Measurements from ENCODE around the gene ZFYVE28. TPM values are rescaled to one million over a fixed set of nuclear protein-coding genes. Genes with fewer than 3 reads are reported as not detected.
A peak's percentile ranks its signal among the peaks of the same experiment; 100 is the strongest.

The ZFYVE28 gene
- total RNA-seq, 1 donor from 2014 or later = 1.3 TPM

DNA sequence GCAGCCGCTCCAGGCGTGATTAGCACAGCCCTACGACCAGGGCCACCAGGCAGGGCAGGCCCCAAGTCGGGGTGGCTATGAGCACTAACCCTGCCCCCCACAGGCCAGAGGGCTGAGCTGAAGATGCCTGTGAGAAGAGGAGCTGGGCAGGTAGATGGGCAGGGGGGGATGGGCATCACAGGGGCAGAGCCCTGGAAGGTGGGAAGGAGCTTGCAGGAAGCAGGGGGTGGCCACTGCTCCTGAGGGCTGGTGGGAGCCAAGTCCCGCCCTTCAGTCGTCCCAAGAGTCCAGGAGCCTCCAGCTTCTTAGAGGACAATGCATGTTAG, 149.3 kb downstream of the ZFYVE28 start:
- H3K27me3 ChIP-seq (ENCODE audit: control insufficient read depth, insufficient read depth, low read length) = no peaks in the 10 kb centered on the region
- TF ChIP-seq, protein P1, sequence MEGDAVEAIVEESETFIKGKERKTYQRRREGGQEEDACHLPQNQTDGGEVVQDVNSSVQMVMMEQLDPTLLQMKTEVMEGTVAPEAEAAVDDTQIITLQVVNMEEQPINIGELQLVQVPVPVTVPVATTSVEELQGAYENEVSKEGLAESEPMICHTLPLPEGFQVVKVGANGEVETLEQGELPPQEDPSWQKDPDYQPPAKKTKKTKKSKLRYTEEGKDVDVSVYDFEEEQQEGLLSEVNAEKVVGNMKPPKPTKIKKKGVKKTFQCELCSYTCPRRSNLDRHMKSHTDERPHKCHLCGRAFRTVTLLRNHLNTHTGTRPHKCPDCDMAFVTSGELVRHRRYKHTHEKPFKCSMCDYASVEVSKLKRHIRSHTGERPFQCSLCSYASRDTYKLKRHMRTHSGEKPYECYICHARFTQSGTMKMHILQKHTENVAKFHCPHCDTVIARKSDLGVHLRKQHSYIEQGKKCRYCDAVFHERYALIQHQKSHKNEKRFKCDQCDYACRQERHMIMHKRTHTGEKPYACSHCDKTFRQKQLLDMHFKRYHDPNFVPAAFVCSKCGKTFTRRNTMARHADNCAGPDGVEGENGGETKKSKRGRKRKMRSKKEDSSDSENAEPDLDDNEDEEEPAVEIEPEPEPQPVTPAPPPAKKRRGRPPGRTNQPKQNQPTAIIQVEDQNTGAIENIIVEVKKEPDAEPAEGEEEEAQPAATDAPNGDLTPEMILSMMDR (IDR thresholded peaks at IDR 0.05; ENCODE audit: insufficient read depth, low read length, severe bottlenecking) = no peak
- no peaks in the 10 kb centered on the region for H3K36me3 ChIP-seq (ENCODE audit: control insufficient read depth, insufficient read depth, low read length)
- FAIRE-seq (no peak), DNase-seq (ENCODE audit: low read depth) (no peak)
- H3K4me3 ChIP-seq (ENCODE audit: low read depth, low read length) = no peak overlapping the region

- Histone ChIP-seq H3K36me3 (ENCODE audit: control insufficient read depth, insufficient read depth, low read length) (no peaks in the 10 kb centered on the region), H3K27me3 (ENCODE audit: control insufficient read depth, insufficient read depth, low read length) (no peaks in the 10 kb centered on the region), H3K4me3 (ENCODE audit: low read depth, low read length) (no peak overlapping the region)
- TF ChIP-seq, protein P1 (IDR thresholded peaks at IDR 0.05; ENCODE audit: insufficient read depth, low read length, severe bottlenecking) = no peak
- DNase-seq (ENCODE audit: low read depth) (no peak), FAIRE-seq (no peak)
These were observed 149.9 kb downstream of the ZFYVE28 start for GRCh38 chr4:2268357-2269205.

- DNase-seq (ENCODE audit: low read depth) = no peak
- H3K4me3 ChIP-seq (ENCODE audit: low read depth, low read length) = no peak overlapping the region
- H3K36me3 ChIP-seq (ENCODE audit: control insufficient read depth, insufficient read depth, low read length) = no peaks in the 10 kb centered on the region
- TF ChIP-seq, protein P1 (IDR thresholded peaks at IDR 0.05; ENCODE audit: insufficient read depth, low read length, severe bottlenecking) = no peak
- FAIRE-seq = peak; percentile 23
- no peaks in the 10 kb centered on the region for H3K27me3 ChIP-seq (ENCODE audit: control insufficient read depth, insufficient read depth, low read length)
These were observed 150.6 kb downstream of the ZFYVE28 start for GRCh38 chr4:2267841-2268240.

- DNase-seq (ENCODE audit: low read depth) = no peak
- Histone ChIP-seq H3K36me3 (ENCODE audit: control insufficient read depth, insufficient read depth, low read length) (no peaks in the 10 kb centered on the region), H3K4me3 (ENCODE audit: low read depth, low read length) (no peak overlapping the region), H3K27me3 (ENCODE audit: control insufficient read depth, insufficient read depth, low read length) (no peaks in the 10 kb centered on the region)
- TF ChIP-seq, protein P1 (IDR thresholded peaks at IDR 0.05; ENCODE audit: insufficient read depth, low read length, severe bottlenecking) = no peak
- no peak for FAIRE-seq
These were observed 151.1 kb downstream of the ZFYVE28 start for GRCh38 chr4:2267320-2267811.

DNA sequence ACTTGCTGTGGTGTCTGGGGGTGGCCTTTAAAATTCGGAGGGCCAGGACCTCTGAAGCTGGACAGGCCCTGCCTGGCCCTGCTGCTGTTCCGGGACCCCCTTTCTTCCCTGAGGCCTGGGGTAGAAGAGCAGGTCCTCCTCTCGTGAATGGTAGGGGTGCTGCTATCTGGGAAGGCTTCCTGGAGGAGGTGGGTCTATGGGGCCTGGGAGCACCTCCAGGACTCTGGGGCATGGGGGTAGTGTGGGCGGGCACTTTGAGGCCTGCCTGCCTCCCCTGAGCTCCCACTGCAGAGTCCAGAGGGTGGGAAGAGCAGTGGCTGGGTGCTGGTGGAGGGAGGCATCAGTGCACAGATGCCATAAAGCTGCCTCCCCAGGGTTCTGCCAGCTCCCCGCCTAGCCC, 151.6 kb downstream of the ZFYVE28 start:
- H3K36me3 ChIP-seq (ENCODE audit: control insufficient read depth, insufficient read depth, low read length) = no peaks in the 10 kb centered on the region
- TF ChIP-seq, protein P1 (IDR thresholded peaks at IDR 0.05; ENCODE audit: insufficient read depth, low read length, severe bottlenecking) = no peak
- DNase-seq (ENCODE audit: low read depth) (no peak), FAIRE-seq (no peak)
- H3K4me3 ChIP-seq (ENCODE audit: low read depth, low read length) = no peak overlapping the region
- H3K27me3 ChIP-seq (ENCODE audit: control insufficient read depth, insufficient read depth, low read length) = no peaks in the 10 kb centered on the region
